Endothelial cell of umbilical vein (primary cell): Measurements from ENCODE around the gene ZBTB7B. TPM values are rescaled to one million over a fixed set of nuclear protein-coding genes. Genes with fewer than 3 reads are reported as not detected.

Source experiments
- BruUV-seq: library from RNA; stranded (reverse); fragments of 400-500 nt; replicated peaks from 2 replicates; lab custom pipeline; 2021; lab: Mats Ljungman, UMichigan
- CTCF ChIA-PET: fragments of 300-600, 350-600 bp; sonication (Branson Sonifier 250); formaldehyde crosslinking; loops from one replicate; lab custom pipeline; 2021; ENCODE audit warnings: antibody characterized with exemption, inconsistent platforms; lab: Charles Lee
- POLR2A ChIA-PET: fragments of 300-600, 350-600 bp; sonication (Branson Sonifier 250); formaldehyde crosslinking; loops from one replicate; lab custom pipeline; 2021; ENCODE audit warnings: antibody characterized with exemption, inconsistent platforms; lab: Charles Lee
- DNase-seq: peaks from one replicate; pipeline ENCODE4 v3.0.0-alpha.2; 2011; ENCODE audit warnings: low read depth, low spot score
- FAIRE-seq: peaks from 2 replicates; lab custom pipeline; 2011; peaks lifted over from hg19 to GRCh38; lab: Jason Lieb, UNC
- H2AFZ ChIP-seq: 2 replicates; pipeline ENCODE4 v1.6.0; 2012; ENCODE audit warnings: low read depth, low read length, control low read depth, inconsistent platforms
- H3K27ac ChIP-seq: 2 replicates; pipeline ENCODE4 v1.5.1; 2011; ENCODE audit warnings: low read depth, mild to moderate bottlenecking, control low read depth, low read length, moderate library complexity; ENCODE audit not compliant: insufficient read depth
- H3K27me3 ChIP-seq, 2 experiments: 2 replicates each; pipeline versions ENCODE4 v1.6.0 to v1.6.1; 2011; ENCODE audit warnings: low read length in 2 of 2, mixed read lengths in 1 of 2; ENCODE audit not compliant: control insufficient read depth in 2 of 2, insufficient read depth in 2 of 2
- H3K36me3 ChIP-seq, 2 experiments: 2 replicates in 1 of 2; 3 replicates in 1 of 2; pipeline ENCODE4 v1.5.1; 2011; ENCODE audit warnings: low read length in 2 of 2, mild to moderate bottlenecking in 1 of 2, moderate library complexity in 1 of 2; ENCODE audit not compliant: control insufficient read depth in 2 of 2, insufficient read depth in 2 of 2; ENCODE audit errors: extremely low read depth in 1 of 2
- H3K4me1 ChIP-seq: 3 replicates; pipeline ENCODE4 v1.5.1; 2011; ENCODE audit warnings: mild to moderate bottlenecking, low read length; ENCODE audit not compliant: control insufficient read depth, insufficient read depth; ENCODE audit errors: extremely low read depth
- H3K4me2 ChIP-seq: 2 replicates; pipeline ENCODE4 v1.6.1; 2011; ENCODE audit warnings: low read length, control low read depth, mixed read lengths; ENCODE audit not compliant: insufficient read depth
- H3K4me3 ChIP-seq, 3 experiments: fragments of 200-600 bp in 1 of 3; sonication (generic), shearing (Covaris generic) in 1 of 3; replicated peaks in 1 of 3; 2 replicates each; pipeline ENCODE4 v1.5.1; 2011 to 2016; ENCODE audit warnings: control low read depth in 3 of 3, low read length in 3 of 3, mild to moderate bottlenecking in 2 of 3, inconsistent platforms in 1 of 3, low read depth in 1 of 3, moderate library complexity in 1 of 3; ENCODE audit not compliant: insufficient read depth in 1 of 3
- H3K79me2 ChIP-seq: 2 replicates; pipeline ENCODE4 v1.6.0; 2012; ENCODE audit warnings: low read length, inconsistent platforms; ENCODE audit not compliant: control insufficient read depth, insufficient read depth
- H3K9ac ChIP-seq: replicated peaks from 2 replicates; pipeline ENCODE3; 2011; ENCODE audit warnings: low read length, control low read depth; ENCODE audit not compliant: insufficient read depth; ENCODE audit errors: extremely low read depth
- H3K9me1 ChIP-seq: replicated peaks from 3 replicates; pipeline ENCODE4 v1.6.0; 2011; ENCODE audit warnings: mild to moderate bottlenecking, low read length; ENCODE audit not compliant: control insufficient read depth, insufficient read depth; ENCODE audit errors: extremely low read depth
- H3K9me3 ChIP-seq: replicated peaks from 2 replicates; pipeline ENCODE4 v1.5.1; 2012; ENCODE audit warnings: low read length, inconsistent platforms; ENCODE audit not compliant: control insufficient read depth, insufficient read depth
- H4K20me1 ChIP-seq: replicated peaks from 2 replicates; pipeline ENCODE3; 2011; ENCODE audit warnings: mild to moderate bottlenecking, low read length; ENCODE audit not compliant: control insufficient read depth, insufficient read depth; ENCODE audit errors: extremely low read depth
- CTCF ChIP-seq, 2 donors: IDR thresholded peaks; 1 replicate in 1 of 2; 2 replicates in 1 of 2; pipeline ENCODE4 v1.5.1; 2011; ENCODE audit warnings: low read length in 2 of 2, mild to moderate bottlenecking in 2 of 2, moderate library complexity in 2 of 2, control low read depth in 1 of 2, inconsistent platforms in 1 of 2, low read depth in 1 of 2; ENCODE audit not compliant: insufficient read depth in 1 of 2; ENCODE audit errors: extremely low read depth in 1 of 2
- EZH2 ChIP-seq: IDR thresholded peaks from 2 replicates; pipeline ENCODE4 v1.6.1; 2012; ENCODE audit warnings: borderline replicate concordance, low read depth, mild to moderate bottlenecking, moderate library complexity, low read length, inconsistent platforms; ENCODE audit not compliant: severe bottlenecking
- FOS ChIP-seq: IDR thresholded peaks from 2 replicates; pipeline ENCODE4 v1.6.1; 2011; ENCODE audit warnings: mild to moderate bottlenecking, low read length, moderate library complexity, borderline replicate concordance; ENCODE audit not compliant: insufficient read depth
- GATA2 ChIP-seq: IDR thresholded peaks from 2 replicates; pipeline ENCODE4 v1.7.0; 2011; ENCODE audit warnings: low read depth, mild to moderate bottlenecking, moderate library complexity, mixed read lengths, low read length; ENCODE audit not compliant: insufficient read length, insufficient read depth
- JUN ChIP-seq: IDR thresholded peaks from 2 replicates; pipeline ENCODE4 v1.6.1; 2011; ENCODE audit warnings: borderline replicate concordance, low read depth; ENCODE audit not compliant: insufficient read length, insufficient read depth
- MAX ChIP-seq: IDR thresholded peaks from 2 replicates; pipeline ENCODE4 v1.6.1; 2011; ENCODE audit not compliant: insufficient read depth, insufficient read length
- MYC ChIP-seq: IDR thresholded peaks from one replicate; pipeline ENCODE4 v1.6.1; 2011; ENCODE audit warnings: mild to moderate bottlenecking, low read depth, low read length
- POLR2A ChIP-seq: IDR thresholded peaks from 2 replicates; pipeline ENCODE4 v1.6.1; 2012; ENCODE audit warnings: low read depth, mild to moderate bottlenecking, control low read depth, low read length
- POLR2AphosphoS5 ChIP-seq: IDR thresholded peaks from 2 replicates; pipeline ENCODE4 v1.6.1; 2012; ENCODE audit warnings: low read depth, mild to moderate bottlenecking, control low read depth, low read length, moderate library complexity; ENCODE audit not compliant: insufficient read depth
- dilution Hi-C: fragments of 300-500 bp; cut with MboI; formaldehyde crosslinking; loops from one replicate; pipeline ENCODE4 v1.15.0; 2019; ENCODE audit warnings: low sequenced_read_pairs; ENCODE audit not compliant: extremely low pct_ligation_motif_present
- intact Hi-C: fragments of 100-400 bp; cut with micrococcal nuclease; formaldehyde crosslinking; loops from one replicate; pipeline ENCODE4 v1.10.0; 2022
- polyA plus RNA-seq, 4 experiments: library from polyadenylated mRNA; depleted of rRNA in 3 of 4; stranded (reverse) in 3 of 4; unstranded in 1 of 4; fragments of >200 nt; gene quantifications; 2 replicates each; pipeline versions ENCODE4 v1.2.1 to v1.2.3, GENCODE V29; 2011 to 2012; ENCODE audit warnings: missing spikeins in 1 of 4
- total RNA-seq: library from RNA; stranded (reverse); gene quantifications from 2 replicates; pipeline ENCODE4 v1.2.3, GENCODE V29; 2021

Gene ZBTB7B
- total and polyA plus RNA-seq, 2 donors (not counting 3 experiments of a cell fraction or from before 2014, with no cell fraction given): 20.0 to 26.2 TPM

GRCh38 chr1:154969246-154969645 is 33.4 kb upstream of the ZBTB7B start:
- TF ChIP-seq POLR2A (no peak), MYC (no peak), EZH2 (no peak), FOS (no peak), CTCF (IDR thresholded peaks at IDR 0.05; ENCODE audit: extremely low read depth in 1 of 2, insufficient read depth in 1 of 2, low read depth in 1 of 2, low read length in 2 of 2) (no peak), GATA2 (no peak), JUN (no peak), POLR2AphosphoS5 (no peak), MAX (no peak)
- Histone ChIP-seq H3K27ac (peak overlapping the region; percentile 99), H3K4me3 (peak overlapping the region; percentile 64 to 78 (median 70)), H2AFZ (no peak overlapping the region), H3K9me3 (no peaks in the 10 kb centered on the region), H4K20me1 (no peaks in the 10 kb centered on the region), H3K4me2 (peak overlapping the region; percentile 80), H3K27me3 (no peaks in the 10 kb centered on the region), H3K9ac (peak overlapping the region; percentile 57), H3K9me1 (no peaks in the 10 kb centered on the region), H3K36me3 (peaks cover 19 to 27% of the 10 kb centered on the region in 2 experiments), H3K79me2 (peaks cover 58% of the 10 kb centered on the region), H3K4me1 (peaks cover 66% of the 10 kb centered on the region)
- CTCF ChIA-PET: interaction anchor here (1.3 to 8.5 kb wide), 6 partner anchors 8 to 82 kb away, joined by 4 to 81 read pairs (median 22); partner anchors contain the start of genes ADAM15, PBXIP1 and PYGO2
- DNase-seq: no peak
- BruUV-seq: no TSS peak
- dilution Hi-C loops: no loop called here
- FAIRE-seq: no peak
- intact Hi-C loops: no loop called here
- POLR2A ChIA-PET: no interaction called here
